ENCODE results near the gene USP10.

- TF ChIP-seq CTCF (conservative IDR thresholded peaks at IDR 0.05 in 1 of 2, IDR thresholded peaks at IDR 0.05 in 1 of 2; ENCODE audit: low read depth in 1 of 2, low read length in 2 of 2) (no peak), EZH2 (IDR thresholded peaks at IDR 0.05; ENCODE audit: low read length, missing control alignments) (no peak)
Measured at GRCh38 chr16:84737192-84738011, 37.6 kb downstream of the USP10 start.
